Peyer's patch (tissue), 4 donors: ENCODE measurements around the gene DNAJC15. TPM values are rescaled to one million over a fixed set of nuclear protein-coding genes. Genes with fewer than 3 reads are reported as not detected.
A peak's percentile ranks its signal among the peaks of the same experiment; 100 is the strongest.
"Not testable (repeated sequence)": the region's sequence is repeated elsewhere in the genome, so short reads cannot be mapped to it uniquely, and the experiment has no call there.

Experiments used
- DNase-seq, 3 donors: peaks; one replicate each; pipeline ENCODE4 v3.0.0-alpha.2; 2017 to 2019
- H3K27ac ChIP-seq, 4 donors: fragments of 200-600 bp; sonication (generic); one replicate each; pipeline ENCODE4 v1.5.1; 2016 to 2019
- H3K27me3 ChIP-seq, 2 donors: fragments of 200-600 bp; sonication (generic); one replicate each; pipeline ENCODE4 v1.5.1; 2019
- H3K36me3 ChIP-seq, 3 donors: fragments of 200-600 bp; sonication (generic); one replicate each; pipeline ENCODE4 v1.5.1; 2016 to 2019
- H3K4me1 ChIP-seq, 4 donors: fragments of 200-600 bp; sonication (generic); one replicate each; pipeline ENCODE4 v1.5.1; 2016 to 2019
- H3K4me3 ChIP-seq, 4 donors: fragments of 200-600 bp; sonication (generic); 1 replicate in 3 of 4; 2 replicates in 1 of 4; pipeline ENCODE4 v1.5.1; 2016 to 2019; ENCODE audit warnings: mild to moderate bottlenecking in 1 of 4
- H3K9me3 ChIP-seq, 4 donors: fragments of 200-600 bp; sonication (generic); one replicate each; pipeline ENCODE4 v1.5.1; 2016 to 2019; ENCODE audit warnings: mild to moderate bottlenecking in 1 of 4
- POLR2A ChIP-seq, 2 donors: fragments of 450-650 bp; IDR thresholded peaks; one replicate each; pipeline ENCODE4 v1.5.1; 2017; ENCODE audit warnings: antibody characterized with exemption in 2 of 2, mild to moderate bottlenecking in 2 of 2, moderate library complexity in 2 of 2
- total RNA-seq, 4 donors: library from RNA; depleted of rRNA; stranded (reverse); fragments of >200 nt; gene quantifications; one replicate each; pipeline ENCODE4 v1.1.0, GENCODE V29; 2016
- TF ChIP-seq, protein P1 (sequence below), 6 experiments: fragments of 450-650 bp in 4 of 6; fragments of 200-600 bp in 2 of 6; sonication (generic) in 1 of 6; IDR thresholded peaks; one replicate each; pipeline ENCODE4 v1.5.1; 2017 to 2019; ENCODE audit warnings: antibody characterized with exemption in 6 of 6, mild to moderate bottlenecking in 3 of 6, moderate library complexity in 1 of 6

DNAJC15 gene
- total RNA-seq, 4 donors from 2014 or later: 5.8 to 27.5 (median 11.9) TPM

DNA sequence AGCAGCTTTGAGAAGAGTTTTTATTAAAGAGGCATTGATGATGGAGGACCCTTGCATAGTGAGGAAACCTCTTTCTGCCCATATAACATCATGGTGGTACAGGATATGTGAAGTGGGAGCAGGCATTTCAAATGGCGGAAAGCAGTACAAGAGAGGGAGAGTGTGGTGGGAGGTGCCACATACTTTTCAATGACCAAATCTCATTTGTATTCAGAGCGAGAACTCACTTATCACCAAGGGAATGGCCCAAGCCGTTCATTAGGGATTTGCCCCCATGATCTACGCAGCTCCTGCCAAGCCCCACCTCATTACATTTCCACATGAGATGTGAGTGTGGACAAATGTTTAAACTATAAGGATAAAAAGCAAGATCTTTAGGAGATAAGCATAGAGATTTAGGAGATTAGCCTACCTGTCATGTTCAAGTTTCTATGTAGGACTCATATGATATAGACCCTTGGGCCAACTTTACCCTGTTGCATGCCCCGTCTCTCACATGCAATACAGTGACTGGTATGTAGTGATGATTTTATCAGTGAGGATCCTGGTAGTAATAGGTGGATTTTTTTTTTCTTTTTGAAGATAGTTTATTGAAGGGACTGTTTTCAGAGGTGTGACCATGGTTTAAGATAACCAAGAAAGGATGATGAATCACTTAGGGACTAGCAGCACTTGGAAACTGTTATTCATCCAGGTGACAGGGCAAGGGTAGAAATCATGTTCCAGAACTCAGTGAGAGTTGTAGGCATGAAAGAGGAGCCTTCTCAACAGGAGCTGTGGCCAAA, 38.3 kb downstream of the DNAJC15 start:
- peaks cover 0 to 7% (median 0%) of the 10 kb centered on the region in 3 donors for H3K36me3 ChIP-seq
- TF ChIP-seq, protein P1, sequence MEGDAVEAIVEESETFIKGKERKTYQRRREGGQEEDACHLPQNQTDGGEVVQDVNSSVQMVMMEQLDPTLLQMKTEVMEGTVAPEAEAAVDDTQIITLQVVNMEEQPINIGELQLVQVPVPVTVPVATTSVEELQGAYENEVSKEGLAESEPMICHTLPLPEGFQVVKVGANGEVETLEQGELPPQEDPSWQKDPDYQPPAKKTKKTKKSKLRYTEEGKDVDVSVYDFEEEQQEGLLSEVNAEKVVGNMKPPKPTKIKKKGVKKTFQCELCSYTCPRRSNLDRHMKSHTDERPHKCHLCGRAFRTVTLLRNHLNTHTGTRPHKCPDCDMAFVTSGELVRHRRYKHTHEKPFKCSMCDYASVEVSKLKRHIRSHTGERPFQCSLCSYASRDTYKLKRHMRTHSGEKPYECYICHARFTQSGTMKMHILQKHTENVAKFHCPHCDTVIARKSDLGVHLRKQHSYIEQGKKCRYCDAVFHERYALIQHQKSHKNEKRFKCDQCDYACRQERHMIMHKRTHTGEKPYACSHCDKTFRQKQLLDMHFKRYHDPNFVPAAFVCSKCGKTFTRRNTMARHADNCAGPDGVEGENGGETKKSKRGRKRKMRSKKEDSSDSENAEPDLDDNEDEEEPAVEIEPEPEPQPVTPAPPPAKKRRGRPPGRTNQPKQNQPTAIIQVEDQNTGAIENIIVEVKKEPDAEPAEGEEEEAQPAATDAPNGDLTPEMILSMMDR (IDR thresholded peaks at IDR 0.05): no peak
- TF ChIP-seq POLR2A (IDR thresholded peaks at IDR 0.05): no peak

DNA sequence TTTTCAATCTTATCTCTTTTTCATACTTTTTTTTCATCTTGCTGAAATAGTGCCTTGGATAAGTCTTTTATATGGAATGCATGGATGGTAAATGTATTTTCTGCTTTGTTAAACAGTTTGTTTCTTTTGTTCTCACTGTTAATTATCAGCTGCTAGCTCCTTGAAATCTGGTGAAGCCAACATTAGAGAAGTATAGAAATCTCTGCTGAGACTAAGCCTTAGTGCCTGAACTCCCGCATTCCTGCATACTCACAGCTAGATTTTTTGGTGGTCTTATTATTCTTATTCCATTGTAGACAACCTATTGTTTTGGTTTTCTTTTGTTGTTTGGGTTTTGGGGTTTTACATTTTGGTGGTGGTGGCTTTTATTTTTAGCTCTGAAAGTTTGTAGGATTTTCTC, 48.4 kb downstream of the DNAJC15 start:
- Histone ChIP-seq H3K27ac (no peak overlapping the region), H3K9me3 (no peaks in the 10 kb centered on the region), H3K4me3 (no peak overlapping the region), H3K36me3 (no peaks in the 10 kb centered on the region), H3K4me1 (peaks cover 0 to 2% (median 0%) of the 10 kb centered on the region in 4 donors), H3K27me3 (no peaks in the 10 kb centered on the region)
- no peak for DNase-seq
- TF ChIP-seq, protein P1 (IDR thresholded peaks at IDR 0.05): no peak
- no peak for TF ChIP-seq POLR2A (IDR thresholded peaks at IDR 0.05)

More for the DNA sequence above, 38.3 kb downstream of the DNAJC15 start:
- no peak overlapping the region for H3K27ac ChIP-seq
- no peak for DNase-seq
- no peaks in the 10 kb centered on the region for H3K27me3 ChIP-seq
- H3K4me1 ChIP-seq: peaks cover 0 to 18% (median 8%) of the 10 kb centered on the region in 4 donors
- H3K9me3 ChIP-seq: no peaks in the 10 kb centered on the region
- no peak overlapping the region for H3K4me3 ChIP-seq

DNA sequence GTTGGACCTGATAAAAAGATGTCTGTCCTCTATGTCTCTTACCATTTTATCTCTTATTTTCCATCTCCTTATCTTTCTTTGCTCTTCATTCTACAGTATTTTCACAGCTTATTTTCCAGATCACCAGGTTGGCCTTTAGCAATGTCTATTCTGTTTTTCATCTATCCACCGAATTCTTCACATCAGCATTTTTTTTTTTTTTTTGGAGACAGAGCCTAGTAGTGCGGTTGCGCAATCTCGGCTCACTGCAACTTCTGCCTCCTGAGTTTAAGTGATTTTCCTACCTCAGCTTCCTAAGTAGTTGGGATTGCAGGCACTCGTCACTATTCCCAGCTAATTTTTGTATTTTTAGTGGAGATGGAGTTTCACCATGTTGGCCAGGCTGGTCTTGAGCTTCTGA, 49.0 kb downstream of the DNAJC15 start:
- H3K4me3 ChIP-seq: no peak overlapping the region
- H3K36me3 ChIP-seq: no peaks in the 10 kb centered on the region
- DNase-seq: peak in 1 of 3 donors; percentile 57
- no peaks in the 10 kb centered on the region for H3K27me3 ChIP-seq
- no peaks in the 10 kb centered on the region for H3K9me3 ChIP-seq
- TF ChIP-seq, protein P1 (IDR thresholded peaks at IDR 0.05): no peak
- no peak for TF ChIP-seq POLR2A (IDR thresholded peaks at IDR 0.05)
- H3K4me1 ChIP-seq: peaks cover 0 to 2% (median 0%) of the 10 kb centered on the region in 4 donors
- H3K27ac ChIP-seq: no peak overlapping the region

DNA sequence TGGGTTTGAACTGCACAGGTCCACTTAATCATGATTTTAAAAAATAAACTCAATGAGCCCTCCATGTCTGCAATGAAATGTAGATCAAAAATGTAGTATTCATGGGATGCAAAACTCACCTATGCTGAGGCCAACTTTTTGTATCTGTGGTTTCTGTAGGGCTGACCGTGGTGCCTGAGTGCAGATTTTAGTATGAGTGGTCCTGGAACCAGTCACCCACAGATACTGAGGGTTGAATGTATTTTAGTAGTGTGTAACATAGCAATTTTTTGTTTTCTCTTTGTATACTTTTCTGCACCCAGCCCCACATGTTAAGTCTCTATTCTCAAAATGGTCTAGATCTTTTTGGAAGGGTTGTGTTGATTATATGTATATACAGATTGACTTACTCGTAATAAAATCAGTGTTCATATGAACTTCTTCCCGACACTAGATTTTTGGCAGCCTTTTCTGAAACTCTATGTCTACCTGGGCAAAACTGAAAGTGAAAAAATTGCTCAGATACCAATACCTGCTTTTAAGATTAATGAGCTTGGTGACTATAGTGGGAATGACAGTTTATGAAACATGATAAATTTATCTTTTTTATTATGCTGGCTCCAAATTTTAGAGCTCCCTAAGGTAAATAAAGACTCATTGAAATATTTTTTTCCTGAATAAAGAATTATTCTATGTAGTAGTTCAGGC, 51.6 kb downstream of the DNAJC15 start:
- no peak for TF ChIP-seq POLR2A (IDR thresholded peaks at IDR 0.05)
- TF ChIP-seq, protein P1 (IDR thresholded peaks at IDR 0.05): no peak
- Histone ChIP-seq H3K4me3 (no peak overlapping the region), H3K27ac (no peak overlapping the region), H3K9me3 (no peaks in the 10 kb centered on the region), H3K36me3 (peaks cover 0 to 10% (median 0%) of the 10 kb centered on the region in 3 donors), H3K27me3 (no peaks in the 10 kb centered on the region), H3K4me1 (peaks cover 0 to 2% (median 0%) of the 10 kb centered on the region in 4 donors)
- DNase-seq: no peak

DNA sequence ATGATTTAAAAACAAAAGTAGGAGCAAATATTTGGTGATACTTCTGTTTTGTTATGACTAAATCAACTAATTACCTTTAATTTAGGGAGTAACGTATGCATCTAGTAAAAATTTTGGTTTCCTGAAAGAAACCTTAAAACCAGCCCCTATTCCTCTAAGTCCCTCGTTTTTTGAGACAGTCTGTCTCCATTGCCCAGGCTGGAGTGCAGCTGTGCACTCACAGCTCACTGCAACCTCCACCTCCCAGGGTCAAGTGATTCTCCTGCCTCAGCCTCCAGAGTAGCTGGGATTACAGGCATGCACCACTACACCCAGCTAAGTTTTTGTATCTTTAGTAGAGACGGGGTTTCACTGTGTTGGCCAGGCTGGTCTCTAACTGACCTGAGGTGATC, 52.1 kb downstream of the DNAJC15 start:
- H3K27ac ChIP-seq, H3K4me1 ChIP-seq, H3K36me3 ChIP-seq, H3K4me3 ChIP-seq, DNase-seq, H3K9me3 ChIP-seq, H3K27me3 ChIP-seq: not testable (repeated sequence)

DNA sequence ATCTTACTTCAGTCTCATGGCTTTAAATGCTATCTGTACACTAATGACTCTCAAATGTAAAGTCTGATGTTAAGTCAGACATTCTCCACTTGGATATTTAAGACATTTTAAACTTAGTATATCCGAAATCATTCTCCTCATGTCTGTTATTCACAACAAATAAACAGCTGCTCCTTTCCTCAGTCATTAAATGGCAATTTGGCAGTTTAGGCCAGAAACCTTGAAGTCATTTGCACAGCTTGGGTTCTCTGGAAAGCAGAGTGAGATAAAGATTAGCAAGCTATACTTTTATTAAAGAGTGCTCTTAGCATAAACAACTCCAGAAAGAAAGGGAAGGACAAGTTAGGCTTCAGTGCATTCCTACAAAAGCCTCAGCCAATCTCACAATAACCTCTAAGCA, 53.7 kb downstream of the DNAJC15 start:
- Histone ChIP-seq H3K9me3 (no peaks in the 10 kb centered on the region), H3K27ac (no peak overlapping the region), H3K4me1 (peaks cover 0 to 2% (median 0%) of the 10 kb centered on the region in 4 donors), H3K36me3 (peaks cover 0 to 10% (median 0%) of the 10 kb centered on the region in 3 donors), H3K27me3 (no peaks in the 10 kb centered on the region), H3K4me3 (no peak overlapping the region)
- DNase-seq: no peak
- TF ChIP-seq, protein P1 (IDR thresholded peaks at IDR 0.05): no peak
- TF ChIP-seq POLR2A (IDR thresholded peaks at IDR 0.05): no peak
